Activated T-helper 1 cell treated with anti-CD3 and anti-CD28 coated beads, Interleukin-12 subunit alpha, Interleukin-12 subunit beta, Interleukin-2, Interleukin-4 antibody, amounts not matched to agents 30 ng/mL and 10 ng/mL and 1 ng/mL, durations not matched to agents 14 hours and 24 hours and 36 hours (primary cell): ENCODE measurements around the gene ANKH. TPM values are rescaled to one million over a fixed set of nuclear protein-coding genes. Genes with fewer than 3 reads are reported as not detected.

Experiments used
- DNase-seq: peaks from one replicate; pipeline ENCODE4 v3.0.0; 2021; ENCODE audit warnings: low spot score
- H3K27ac Mint-ChIP-seq: one replicate; pipeline ENCODE4 v1.8.0; 2021; ENCODE audit warnings: mild to moderate bottlenecking, mixed read lengths
- H3K27me3 Mint-ChIP-seq: one replicate; pipeline ENCODE4 v1.8.0; 2022; ENCODE audit warnings: mild to moderate bottlenecking, moderate library complexity, mixed read lengths; ENCODE audit not compliant: insufficient read depth
- H3K36me3 Mint-ChIP-seq: one replicate; pipeline ENCODE4 v1.8.0; 2021; ENCODE audit warnings: low read depth, mixed read lengths
- H3K4me1 Mint-ChIP-seq: one replicate; pipeline ENCODE4 v1.8.0; 2021; ENCODE audit warnings: low read depth, mixed read lengths
- H3K4me3 Mint-ChIP-seq: one replicate; pipeline ENCODE4 v1.8.0; 2021; ENCODE audit warnings: mild to moderate bottlenecking, moderate library complexity, mixed read lengths
- H3K9me3 Mint-ChIP-seq: one replicate; pipeline ENCODE4 v1.8.0; 2021; ENCODE audit warnings: mixed read lengths
- intact Hi-C: fragments of 100-400 bp; cut with micrococcal nuclease; formaldehyde crosslinking; loops from one replicate; pipeline ENCODE4 v1.15.1; 2024
- total RNA-seq: library from RNA; stranded (reverse); gene quantifications from 2 replicates; pipeline ENCODE4 v1.2.3, GENCODE V29; 2022

ANKH gene
- total RNA-seq, 1 donor from 2014 or later = 35.6 TPM

DNA sequence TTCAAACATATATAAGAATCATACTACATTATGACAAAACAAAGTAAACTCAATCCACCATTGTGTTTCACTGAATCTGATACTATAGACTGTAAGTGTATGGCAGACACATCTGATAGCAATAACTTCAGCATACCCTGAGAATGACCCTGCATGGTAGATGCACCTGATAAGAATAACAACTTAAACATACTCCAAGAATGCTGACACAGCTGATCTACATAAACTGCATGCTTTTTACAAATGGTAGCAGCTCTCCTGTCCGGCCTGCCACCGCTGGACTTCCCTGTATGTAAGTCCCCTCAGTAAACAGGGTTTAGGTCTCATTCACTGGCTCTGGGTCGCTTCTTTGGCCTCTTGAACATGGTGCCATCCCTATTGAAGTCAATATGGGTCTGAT lies 100.4 kb downstream of the ANKH start:
- Mint-ChIP-seq H3K27ac (no peak overlapping the region), H3K4me3 (no peak overlapping the region), H3K4me1 (peaks cover 16% of the 10 kb centered on the region), H3K36me3 (peaks cover 4% of the 10 kb centered on the region), H3K27me3 (no peaks in the 10 kb centered on the region), H3K9me3 (no peaks in the 10 kb centered on the region)
- intact Hi-C loops = no loop called here
- DNase-seq = no peak

DNA sequence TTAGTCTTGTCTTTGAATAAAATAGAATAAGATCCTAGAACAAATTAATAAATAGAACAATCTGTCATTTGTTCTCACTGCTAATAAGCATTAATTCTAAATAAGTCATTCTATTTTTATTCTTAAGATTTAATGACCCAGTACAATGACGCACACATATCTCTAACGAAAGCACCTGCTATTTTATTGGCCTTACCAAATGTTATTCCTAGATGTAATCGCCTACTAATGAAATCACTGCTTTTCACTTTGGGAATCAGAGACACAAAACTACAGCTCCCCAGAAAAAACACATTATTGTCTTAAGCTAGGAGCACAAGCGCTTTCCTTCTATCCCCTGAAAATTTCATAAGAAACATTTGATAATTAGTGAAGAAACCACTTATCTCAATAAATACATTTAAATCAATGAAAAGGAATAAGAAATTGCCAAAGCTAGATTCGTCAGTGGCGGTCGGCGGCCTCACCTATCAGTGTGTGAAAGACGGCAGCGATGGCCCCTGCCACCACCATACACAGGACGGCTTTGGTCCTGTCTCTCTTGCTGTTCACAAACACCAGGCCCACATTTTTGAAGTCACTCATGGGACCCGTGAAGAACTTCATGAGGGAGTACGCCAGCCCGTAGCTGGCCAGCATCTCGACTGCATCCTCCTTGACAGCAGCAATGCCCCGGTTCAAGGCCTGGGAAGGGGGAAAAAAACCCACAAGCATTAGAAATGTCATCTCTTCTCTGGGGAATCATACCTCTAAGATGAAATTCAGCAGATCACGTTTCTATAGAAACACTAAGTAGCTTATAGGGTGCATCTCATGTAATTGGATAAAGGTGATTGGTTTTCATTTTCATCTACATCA lies 102.8 kb downstream of the ANKH start:
- intact Hi-C loops = no loop called here
- no peaks in the 10 kb centered on the region for H3K27me3 Mint-ChIP-seq
- peaks cover 4% of the 10 kb centered on the region for H3K36me3 Mint-ChIP-seq
- no peak overlapping the region for H3K27ac Mint-ChIP-seq
- H3K4me3 Mint-ChIP-seq = no peak overlapping the region
- peaks cover 16% of the 10 kb centered on the region for H3K4me1 Mint-ChIP-seq
- DNase-seq = no peak
- H3K9me3 Mint-ChIP-seq = no peaks in the 10 kb centered on the region

DNA sequence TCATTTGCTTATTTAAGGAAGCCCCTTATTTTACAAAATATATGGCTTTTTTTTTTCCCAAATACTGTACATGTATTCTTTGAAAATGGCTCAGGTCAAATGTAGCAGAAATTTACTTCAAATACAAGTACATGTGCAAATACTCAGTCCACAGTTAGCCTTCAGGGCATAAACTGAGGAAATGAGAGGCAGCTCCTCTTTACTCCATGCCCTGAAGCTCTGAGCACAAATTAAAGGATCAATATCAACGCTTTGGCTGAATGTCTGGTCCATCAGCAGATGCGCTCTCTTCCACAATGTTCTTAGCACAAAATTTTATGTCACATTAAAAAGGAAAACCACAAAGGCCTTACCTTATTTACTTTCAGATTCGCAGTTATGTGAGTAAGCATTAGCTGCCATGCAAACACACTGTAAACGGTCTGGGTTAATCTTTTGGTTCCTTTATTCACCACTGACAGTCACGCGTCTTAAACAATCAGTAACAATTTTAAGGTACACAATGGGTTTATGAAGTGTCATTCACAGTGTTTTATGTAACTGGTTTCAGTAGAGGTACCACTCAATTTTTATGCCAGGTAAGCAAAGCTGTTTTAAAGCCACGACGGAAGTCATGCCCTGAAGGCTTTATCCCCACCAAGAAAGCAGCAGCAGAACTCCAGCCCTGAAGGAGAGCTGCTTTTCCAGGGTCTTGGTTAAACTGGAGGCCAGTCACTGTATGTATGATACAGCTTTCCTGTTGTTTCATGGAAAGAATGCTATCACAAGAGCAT lies 103.7 kb downstream of the ANKH start:
- Mint-ChIP-seq H3K27ac (no peak overlapping the region), H3K4me3 (no peak overlapping the region), H3K9me3 (no peaks in the 10 kb centered on the region)

DNA sequence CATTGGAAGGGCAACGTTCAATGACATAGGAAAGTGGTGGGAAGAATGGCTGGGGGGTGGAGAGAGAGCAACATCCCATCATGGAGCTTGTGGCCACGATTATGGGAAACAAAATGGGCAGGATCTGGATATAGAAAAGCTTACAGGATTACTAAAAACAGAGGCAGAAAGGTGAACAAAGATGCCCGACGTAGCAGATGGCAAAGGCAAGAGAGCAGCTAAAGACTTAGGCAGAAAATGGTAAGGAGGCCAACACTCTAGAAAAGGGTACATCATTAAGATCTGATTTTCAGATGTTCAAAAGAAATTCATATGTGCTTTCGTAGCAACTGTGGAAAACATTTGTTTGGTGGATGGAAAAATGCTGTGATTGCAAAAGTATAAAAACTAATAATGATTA lies 104.5 kb downstream of the ANKH start:
- Mint-ChIP-seq H3K9me3 (no peaks in the 10 kb centered on the region), H3K27ac (no peak overlapping the region), H3K36me3 (peaks cover 4% of the 10 kb centered on the region), H3K4me1 (peaks cover 16% of the 10 kb centered on the region), H3K4me3 (no peak overlapping the region), H3K27me3 (no peaks in the 10 kb centered on the region)
- intact Hi-C loops = no loop called here
- DNase-seq = no peak

More for the DNA sequence above, 103.7 kb downstream of the ANKH start:
- Mint-ChIP-seq H3K27me3 (no peaks in the 10 kb centered on the region), H3K4me1 (peaks cover 16% of the 10 kb centered on the region), H3K36me3 (peaks cover 4% of the 10 kb centered on the region)
- DNase-seq = no peak
- intact Hi-C loops = no loop called here

DNA sequence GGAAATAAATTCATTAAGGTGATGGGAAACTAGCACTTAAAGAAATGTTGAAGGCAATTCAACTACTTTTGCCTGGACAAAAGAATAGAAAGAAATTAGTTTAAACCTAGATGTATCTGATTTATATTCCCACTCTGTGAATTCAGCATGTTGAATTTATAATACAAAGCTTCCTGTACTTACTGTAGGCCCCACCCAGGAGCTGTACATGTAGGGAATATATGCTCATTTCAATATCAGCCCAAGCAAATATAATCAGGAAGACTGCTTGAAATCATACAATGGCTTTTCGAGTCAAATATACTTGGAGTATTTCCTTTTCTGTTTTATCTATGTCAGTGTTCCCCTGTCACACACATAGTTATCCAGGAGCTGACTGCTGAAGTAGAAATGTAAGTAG lies 105.0 kb downstream of the ANKH start:
- Mint-ChIP-seq H3K36me3 (peaks cover 4% of the 10 kb centered on the region), H3K9me3 (no peaks in the 10 kb centered on the region), H3K27me3 (no peaks in the 10 kb centered on the region), H3K4me1 (peaks cover 16% of the 10 kb centered on the region), H3K4me3 (no peak overlapping the region), H3K27ac (no peak overlapping the region)
- intact Hi-C loops = no loop called here
- no peak for DNase-seq

DNA sequence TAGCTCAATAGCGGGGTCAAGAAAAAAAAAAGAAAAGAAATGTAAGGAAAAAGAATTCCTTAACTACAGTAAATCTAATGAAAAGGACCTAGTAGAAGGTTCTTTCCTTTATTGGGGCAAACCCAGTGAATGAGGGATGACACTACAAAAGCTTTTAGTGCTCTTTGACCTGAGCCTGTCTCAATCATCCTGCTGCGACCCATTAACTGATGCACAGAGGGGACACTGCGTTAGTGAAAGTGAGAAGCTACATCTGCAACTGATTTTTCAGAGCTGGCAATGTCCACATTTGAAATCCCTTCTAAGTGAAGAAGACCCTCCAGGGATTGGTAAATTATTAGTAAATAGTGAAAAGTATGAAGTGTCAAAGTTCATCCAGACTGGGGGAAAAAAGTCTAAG lies 106.0 kb downstream of the ANKH start:
- Mint-ChIP-seq H3K27me3 (no peaks in the 10 kb centered on the region), H3K4me1 (peaks cover 16% of the 10 kb centered on the region), H3K4me3 (no peak overlapping the region), H3K9me3 (no peaks in the 10 kb centered on the region), H3K36me3 (peaks cover 4% of the 10 kb centered on the region), H3K27ac (no peak overlapping the region)
- intact Hi-C loops = no loop called here
- no peak for DNase-seq

DNA sequence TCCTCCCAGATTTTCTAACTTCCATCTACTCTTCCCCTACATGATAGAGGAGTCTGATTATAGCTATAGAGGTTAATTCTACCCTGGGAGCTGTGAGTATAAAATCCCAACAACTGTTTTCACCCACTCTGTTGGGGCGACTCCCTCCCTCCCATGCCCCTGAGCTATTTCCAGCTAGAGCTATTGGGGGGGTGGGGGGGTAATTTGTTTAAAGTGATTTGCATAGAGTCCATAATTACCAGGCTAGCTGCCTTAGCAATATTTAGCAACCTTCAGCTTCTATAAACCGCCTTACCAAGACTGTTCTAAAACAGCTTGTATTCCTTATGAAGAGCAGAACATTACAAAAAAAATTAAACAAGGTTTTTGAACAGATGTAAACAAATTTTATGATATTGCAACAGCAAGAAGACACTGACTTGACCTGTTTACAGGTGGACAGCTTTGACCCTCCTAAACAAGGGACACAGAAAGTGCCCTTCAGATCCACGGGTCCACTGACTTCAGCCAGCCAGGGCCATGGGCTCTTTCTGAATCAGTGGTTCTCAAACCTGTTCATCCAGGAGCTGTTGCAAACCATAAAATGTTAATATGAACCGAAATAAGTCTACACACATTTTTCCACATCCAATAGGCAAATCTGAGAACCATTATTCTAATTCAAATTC lies 108.9 kb downstream of the ANKH start:
- Mint-ChIP-seq H3K36me3 (peaks cover 4% of the 10 kb centered on the region), H3K4me3 (no peak overlapping the region), H3K27ac (no peak overlapping the region), H3K9me3 (no peaks in the 10 kb centered on the region), H3K27me3 (no peaks in the 10 kb centered on the region), H3K4me1 (peaks cover 18% of the 10 kb centered on the region)
- intact Hi-C loops = no loop called here
- no peak for DNase-seq

DNA sequence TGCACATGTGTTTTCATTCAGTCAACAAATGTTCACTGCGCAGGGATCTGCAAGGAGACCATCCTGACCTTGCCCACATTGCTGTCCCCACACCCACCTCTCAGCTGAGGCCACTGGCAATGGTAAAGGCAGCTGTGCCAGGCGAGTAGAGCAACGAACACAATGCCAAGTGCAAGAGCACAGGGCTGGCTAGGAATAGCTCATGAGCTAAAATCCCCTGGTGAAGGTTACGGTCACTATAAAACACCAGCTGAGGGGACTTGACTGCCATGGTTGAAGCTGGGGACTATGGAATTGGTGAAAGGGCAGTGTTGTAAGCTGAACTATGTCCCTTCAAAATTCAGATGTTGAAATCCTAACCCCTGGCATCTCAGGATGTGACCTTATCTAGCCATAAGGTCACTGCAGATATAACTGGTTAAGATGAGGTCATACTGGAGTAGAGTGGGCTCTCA lies 111.0 kb downstream of the ANKH start:
- H3K4me1 Mint-ChIP-seq = peaks cover 8% of the 10 kb centered on the region
- no peaks in the 10 kb centered on the region for H3K36me3 Mint-ChIP-seq
- no peaks in the 10 kb centered on the region for H3K27me3 Mint-ChIP-seq
- H3K4me3 Mint-ChIP-seq = no peak overlapping the region
- no peak for DNase-seq
- H3K27ac Mint-ChIP-seq = no peak overlapping the region
- intact Hi-C loops = no loop called here
- no peaks in the 10 kb centered on the region for H3K9me3 Mint-ChIP-seq

DNA sequence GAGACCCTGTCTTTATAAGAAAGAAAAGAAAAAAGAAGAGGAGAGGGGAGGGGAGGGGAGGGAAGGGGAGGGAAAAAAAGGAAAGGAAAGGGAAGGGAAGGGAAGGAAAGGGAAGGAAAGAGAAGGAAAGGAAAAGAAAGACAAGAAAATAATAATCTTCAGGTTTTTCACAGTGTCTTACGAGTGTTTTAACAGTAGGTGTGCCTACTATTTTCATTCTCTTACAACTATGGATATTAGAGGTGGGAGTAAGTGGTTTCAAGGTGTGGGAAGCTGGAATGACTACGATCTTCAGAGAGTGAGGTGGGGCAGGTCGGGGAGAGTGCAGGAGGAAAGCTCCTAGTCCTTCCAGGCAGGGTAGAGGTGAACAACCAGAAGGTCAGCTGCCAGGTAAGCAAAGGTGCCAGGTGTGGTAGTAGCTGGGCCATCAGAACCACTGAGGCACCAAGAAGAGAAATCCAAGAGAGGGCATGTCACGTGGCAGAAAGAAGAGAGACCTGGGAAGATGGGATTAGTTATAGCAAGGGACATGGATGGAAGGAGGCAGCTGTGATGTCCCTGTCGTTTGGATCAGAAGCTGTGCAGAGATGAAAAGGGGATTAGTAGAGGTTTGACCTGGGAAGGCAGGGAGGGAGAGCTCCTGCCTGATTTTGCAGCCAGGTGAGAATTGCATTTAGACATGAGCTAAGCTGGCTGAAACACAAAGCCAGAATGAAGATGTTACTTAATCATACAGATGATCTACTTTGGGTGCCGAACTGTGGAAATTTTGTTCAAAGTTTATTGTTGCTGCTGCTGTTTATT lies 111.6 kb downstream of the ANKH start:
- intact Hi-C loops = no loop called here
- H3K27me3 Mint-ChIP-seq = no peaks in the 10 kb centered on the region
- H3K4me1 Mint-ChIP-seq = peaks cover 8% of the 10 kb centered on the region
- H3K27ac Mint-ChIP-seq = no peak overlapping the region
- no peak for DNase-seq
- H3K36me3 Mint-ChIP-seq = no peaks in the 10 kb centered on the region
- H3K9me3 Mint-ChIP-seq = no peaks in the 10 kb centered on the region
- no peak overlapping the region for H3K4me3 Mint-ChIP-seq

DNA sequence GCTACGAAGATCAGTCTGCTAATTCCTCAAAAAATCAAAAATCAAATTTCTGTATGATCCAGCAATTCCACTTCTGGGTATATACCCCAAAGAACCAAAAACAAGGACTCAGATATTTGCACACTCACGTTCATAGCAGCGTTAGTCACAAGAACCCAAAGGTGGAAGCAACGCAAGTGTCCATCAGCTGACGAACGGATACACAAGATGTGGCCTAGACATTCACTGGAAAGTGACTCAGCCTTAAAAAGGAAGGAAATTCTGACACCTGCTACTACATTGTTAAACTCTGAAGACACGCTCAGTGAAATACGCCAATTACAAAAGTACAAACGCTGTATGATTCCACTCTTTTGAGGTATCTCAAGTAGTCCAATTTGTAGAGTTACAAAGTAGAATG lies 113.7 kb downstream of the ANKH start:
- H3K27me3 Mint-ChIP-seq = no peaks in the 10 kb centered on the region
- DNase-seq = no peak
- intact Hi-C loops = no loop called here
- no peak overlapping the region for H3K4me3 Mint-ChIP-seq
- peaks cover 4% of the 10 kb centered on the region for H3K36me3 Mint-ChIP-seq
- H3K9me3 Mint-ChIP-seq = no peaks in the 10 kb centered on the region
- H3K27ac Mint-ChIP-seq = no peak overlapping the region
- H3K4me1 Mint-ChIP-seq = peaks cover 8% of the 10 kb centered on the region

DNA sequence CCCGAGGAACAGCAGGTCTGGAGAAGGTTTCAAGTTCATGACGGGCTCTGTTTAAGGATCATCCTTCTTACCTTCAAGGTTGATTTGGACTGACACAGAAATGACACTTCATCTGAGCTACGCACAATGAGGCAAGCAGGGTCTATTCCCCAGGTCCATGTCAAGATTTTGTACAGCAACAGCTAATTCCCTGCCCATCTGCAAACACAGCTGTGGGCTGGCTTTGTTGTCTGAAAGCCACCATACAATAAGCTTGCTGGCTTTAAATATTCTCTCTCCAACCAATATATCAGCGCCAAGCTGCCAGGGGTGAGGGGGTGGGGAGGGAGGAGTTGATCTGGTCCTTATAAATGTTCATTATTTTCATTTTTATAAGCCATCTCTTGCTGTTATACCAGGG lies 115.1 kb downstream of the ANKH start:
- peaks cover 9% of the 10 kb centered on the region for H3K36me3 Mint-ChIP-seq
- no peak overlapping the region for H3K27ac Mint-ChIP-seq

DNA sequence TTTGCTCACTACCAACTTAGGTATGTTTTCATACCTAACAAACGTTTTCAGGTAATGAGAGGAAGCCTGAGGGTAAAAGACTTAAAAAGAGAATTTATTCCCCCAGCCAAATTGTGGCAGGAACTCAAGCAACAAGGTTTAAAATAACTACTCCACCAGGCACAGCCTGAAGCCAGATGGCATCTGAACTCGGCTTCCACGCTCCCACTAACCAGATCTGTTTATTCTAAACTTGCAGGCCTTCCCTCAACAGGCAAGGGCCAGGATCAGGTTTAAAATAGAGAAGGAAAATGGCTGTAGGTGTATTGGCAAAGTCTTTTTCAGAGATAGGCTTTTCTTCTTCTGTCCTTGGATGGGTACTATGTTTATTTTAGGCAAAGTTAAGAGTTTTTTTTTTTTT lies 117.6 kb downstream of the ANKH start:
- H3K36me3 Mint-ChIP-seq = peaks cover 9% of the 10 kb centered on the region
- H3K27me3 Mint-ChIP-seq = no peaks in the 10 kb centered on the region
- H3K27ac Mint-ChIP-seq = no peak overlapping the region
- H3K9me3 Mint-ChIP-seq = no peaks in the 10 kb centered on the region
- DNase-seq = no peak
- peaks cover 4% of the 10 kb centered on the region for H3K4me1 Mint-ChIP-seq
- intact Hi-C loops = no loop called here
- no peak overlapping the region for H3K4me3 Mint-ChIP-seq

More for the DNA sequence above, 115.1 kb downstream of the ANKH start:
- no peak overlapping the region for H3K4me3 Mint-ChIP-seq
- no peaks in the 10 kb centered on the region for H3K27me3 Mint-ChIP-seq
- DNase-seq = no peak
- H3K4me1 Mint-ChIP-seq = peaks cover 8% of the 10 kb centered on the region
- intact Hi-C loops = no loop called here
- H3K9me3 Mint-ChIP-seq = no peaks in the 10 kb centered on the region
